MCF 10A (cell line): Measurements from ENCODE around the gene MARCHF9. TPM values are rescaled to one million over a fixed set of nuclear protein-coding genes. Genes with fewer than 3 reads are reported as not detected.

Experiments
- BruUV-seq: library from RNA; stranded (reverse); fragments of 400-500 nt; replicated peaks from 2 replicates; lab custom pipeline; 2021; lab: Mats Ljungman, UMichigan
- CTCF ChIA-PET: fragments of 300-600 bp; sonication (Branson Sonifier 250); formaldehyde crosslinking; extraction: SDS; loops from one replicate; lab custom pipeline; 2021; ENCODE audit warnings: antibody characterized with exemption, inconsistent platforms; lab: Yijun Ruan, JAX
- POLR2A ChIA-PET: fragments of 300-600, 350-650 bp; sonication (Branson Sonifier 250); formaldehyde crosslinking; extraction: SDS; loops from one replicate; lab custom pipeline; 2020; ENCODE audit warnings: antibody characterized with exemption, inconsistent platforms; lab: Yijun Ruan, JAX
- DNase-seq: peaks from one replicate; pipeline ENCODE4 v3.0.0-alpha.2; 2018; ENCODE audit not compliant: unreplicated experiment
- H3K27ac Mint-ChIP-seq: one replicate; pipeline ENCODE4 v1.8.0; 2022; ENCODE audit warnings: mild to moderate bottlenecking, low read depth, mixed read lengths; ENCODE audit not compliant: unreplicated experiment
- H3K27me3 Mint-ChIP-seq: one replicate; pipeline ENCODE4 v1.8.0; 2022; ENCODE audit warnings: mixed read lengths; ENCODE audit not compliant: insufficient read depth, unreplicated experiment
- H3K36me3 Mint-ChIP-seq: one replicate; pipeline ENCODE4 v1.8.0; 2022; ENCODE audit warnings: mild to moderate bottlenecking, moderate library complexity, mixed read lengths; ENCODE audit not compliant: insufficient read depth, unreplicated experiment
- H3K4me1 Mint-ChIP-seq: one replicate; pipeline ENCODE4 v1.8.0; 2022; ENCODE audit warnings: mixed read lengths; ENCODE audit not compliant: insufficient read depth, unreplicated experiment
- H3K4me3 Mint-ChIP-seq: one replicate; pipeline ENCODE4 v1.8.0; 2022; ENCODE audit warnings: mild to moderate bottlenecking, moderate library complexity, mixed read lengths; ENCODE audit not compliant: unreplicated experiment
- H3K9me3 Mint-ChIP-seq: one replicate; pipeline ENCODE4 v1.8.0; 2022; ENCODE audit warnings: mixed read lengths; ENCODE audit not compliant: unreplicated experiment
- CTCF ChIP-seq: fragments of 200-600 bp; IDR thresholded peaks from one replicate; pipeline ENCODE4 v1.8.0; 2022; ENCODE audit warnings: antibody characterized with exemption, mild to moderate bottlenecking; ENCODE audit not compliant: unreplicated experiment
- intact Hi-C: fragments of 100-400 bp; cut with micrococcal nuclease; formaldehyde crosslinking; loops from 2 replicates; pipeline ENCODE4 v1.14.1; 2022
- total RNA-seq: library from RNA; stranded (reverse); gene quantifications from 2 replicates; pipeline ENCODE4 v1.2.3, GENCODE V29; 2022

MARCHF9 gene
- total RNA-seq, 1 experiment from 2014 or later = 8.7 TPM

- H3K27me3 Mint-ChIP-seq = peaks cover 17% of the 10 kb centered on the region
- no peaks in the 10 kb centered on the region for H3K36me3 Mint-ChIP-seq
- no peaks in the 10 kb centered on the region for H3K4me1 Mint-ChIP-seq
- no peak overlapping the region for H3K4me3 Mint-ChIP-seq
- H3K27ac Mint-ChIP-seq = no peak overlapping the region
- no peak for TF ChIP-seq CTCF
- ChIA-PET POLR2A (no interaction called here), CTCF (interaction anchor here (0.9 to 1.2 kb wide), 2 partner anchors 20 to 52 kb away, joined by 3 to 6 read pairs; partner anchors contain the start of gene TSFM)
- no peak for DNase-seq
- H3K9me3 Mint-ChIP-seq = no peaks in the 10 kb centered on the region
- intact Hi-C loops = no loop called here
- no TSS peak for BruUV-seq
Measured at GRCh38 chr12:57730336-57731067, 24.4 kb upstream of the MARCHF9 start.

- no peak for TF ChIP-seq CTCF
- H3K36me3 Mint-ChIP-seq = no peaks in the 10 kb centered on the region
- H3K27me3 Mint-ChIP-seq = peaks cover 28% of the 10 kb centered on the region
- no TSS peak for BruUV-seq
- no peak for DNase-seq
- no peak overlapping the region for H3K4me3 Mint-ChIP-seq
- ChIA-PET CTCF (interaction anchor here (0.6 to 1.2 kb wide), 5 partner anchors 11 to 206 kb away, joined by 3 to 4 read pairs (median 3); no protein-coding TSS in a partner anchor), POLR2A (interaction anchor here (1.2 to 1.6 kb wide), 2 partner anchors 13 to 37 kb away, joined by 5 to 6 read pairs; partner anchors contain the start of genes OS9 and TSPAN31)
- no peak overlapping the region for H3K27ac Mint-ChIP-seq
- intact Hi-C loops = no loop called here
- peaks cover 4% of the 10 kb centered on the region for H3K4me1 Mint-ChIP-seq
- H3K9me3 Mint-ChIP-seq = no peaks in the 10 kb centered on the region
Measured at GRCh38 chr12:57731411-57732080, 23.4 kb upstream of the MARCHF9 start.

DNA sequence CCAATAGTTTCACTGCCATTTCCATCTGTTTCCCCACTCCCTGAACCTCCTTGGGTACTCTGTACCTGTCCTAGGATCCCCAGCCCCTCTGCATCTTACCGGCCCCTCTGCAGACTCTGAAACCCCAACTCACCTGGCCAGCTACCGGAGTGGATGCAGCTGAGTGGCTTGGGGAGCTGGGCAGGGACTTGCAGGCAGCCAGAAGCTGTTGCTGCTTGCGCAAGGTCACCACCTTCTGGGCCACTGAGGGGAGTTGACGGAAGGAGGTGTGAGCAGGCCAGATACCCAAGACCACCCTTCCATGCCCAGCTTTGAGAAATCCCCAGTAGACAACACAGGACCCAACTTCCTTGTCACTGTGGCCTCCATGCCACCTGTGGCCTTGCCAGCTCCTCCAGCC is 22.6 kb upstream of the MARCHF9 start:
- Mint-ChIP-seq H3K27ac (no peak overlapping the region), H3K9me3 (no peaks in the 10 kb centered on the region), H3K27me3 (peaks cover 35% of the 10 kb centered on the region), H3K36me3 (no peaks in the 10 kb centered on the region), H3K4me3 (no peak overlapping the region), H3K4me1 (peaks cover 11% of the 10 kb centered on the region)
- ChIA-PET POLR2A (interaction anchor here (1.2 to 1.6 kb wide), 2 partner anchors 13 to 38 kb away, joined by 5 to 6 read pairs; partner anchors contain the start of genes OS9 and TSPAN31), CTCF (interaction anchor here (0.7 to 1.0 kb wide), 2 partner anchors 149 to 179 kb away, joined by 3 read pairs; no protein-coding TSS in a partner anchor)
- BruUV-seq = no TSS peak
- intact Hi-C loops = no loop called here
- TF ChIP-seq CTCF = no peak
- DNase-seq = no peak
